Neutrophil (primary cell): ENCODE results near the gene KNCN.

Experiments
- H3K27ac ChIP-seq: fragments of 200-600 bp; sonication (generic); 2 replicates; pipeline ENCODE4 v1.5.1; 2016; ENCODE audit warnings: mild to moderate bottlenecking, moderate library complexity
- H3K27me3 ChIP-seq: fragments of 200-600 bp; sonication (generic); 2 replicates; pipeline ENCODE4 v1.6.0; 2016; ENCODE audit warnings: mild to moderate bottlenecking
- H3K36me3 ChIP-seq: fragments of 200-600 bp; sonication (generic); 2 replicates; pipeline ENCODE4 v1.5.1; 2017
- H3K4me1 ChIP-seq, 2 experiments: fragments of 200-600 bp in 1 of 2; sonication (generic) in 1 of 2; 1 replicate in 1 of 2; 2 replicates in 1 of 2; pipeline versions ENCODE4 v1.5.1 to v1.6.1; 2013 to 2016; ENCODE audit warnings: low read depth in 1 of 2, low read length in 1 of 2, mild to moderate bottlenecking in 1 of 2, moderate library complexity in 1 of 2; ENCODE audit not compliant: control insufficient read depth in 1 of 2, insufficient read depth in 1 of 2
- H3K4me3 ChIP-seq, 2 experiments: fragments of 200-600 bp in 1 of 2; sonication (generic) in 1 of 2; 1 replicate in 1 of 2; 2 replicates in 1 of 2; pipeline ENCODE4 v1.5.1; 2013 to 2016; ENCODE audit warnings: low read depth in 1 of 2, low read length in 1 of 2, mild to moderate bottlenecking in 1 of 2, moderate library complexity in 1 of 2
- H3K9me3 ChIP-seq: fragments of 200-600 bp; sonication (generic); 2 replicates; pipeline ENCODE4 v1.5.1; 2016
- TF ChIP-seq, protein P1 (sequence below): fragments of 200-600 bp; sonication (generic); IDR thresholded peaks from 2 replicates; pipeline ENCODE4 v1.5.1; 2016; ENCODE audit warnings: antibody characterized with exemption

KNCN gene

GRCh38 chr1:46558141-46558963, 6.9 kb upstream of the KNCN start:
- Histone ChIP-seq H3K4me1 (no peaks in the 10 kb centered on the region), H3K27me3 (no peaks in the 10 kb centered on the region), H3K36me3 (peaks cover 69% of the 10 kb centered on the region), H3K9me3 (no peaks in the 10 kb centered on the region), H3K4me3 (no peak overlapping the region), H3K27ac (peak overlapping the region; percentile 43)
- TF ChIP-seq, protein P1, sequence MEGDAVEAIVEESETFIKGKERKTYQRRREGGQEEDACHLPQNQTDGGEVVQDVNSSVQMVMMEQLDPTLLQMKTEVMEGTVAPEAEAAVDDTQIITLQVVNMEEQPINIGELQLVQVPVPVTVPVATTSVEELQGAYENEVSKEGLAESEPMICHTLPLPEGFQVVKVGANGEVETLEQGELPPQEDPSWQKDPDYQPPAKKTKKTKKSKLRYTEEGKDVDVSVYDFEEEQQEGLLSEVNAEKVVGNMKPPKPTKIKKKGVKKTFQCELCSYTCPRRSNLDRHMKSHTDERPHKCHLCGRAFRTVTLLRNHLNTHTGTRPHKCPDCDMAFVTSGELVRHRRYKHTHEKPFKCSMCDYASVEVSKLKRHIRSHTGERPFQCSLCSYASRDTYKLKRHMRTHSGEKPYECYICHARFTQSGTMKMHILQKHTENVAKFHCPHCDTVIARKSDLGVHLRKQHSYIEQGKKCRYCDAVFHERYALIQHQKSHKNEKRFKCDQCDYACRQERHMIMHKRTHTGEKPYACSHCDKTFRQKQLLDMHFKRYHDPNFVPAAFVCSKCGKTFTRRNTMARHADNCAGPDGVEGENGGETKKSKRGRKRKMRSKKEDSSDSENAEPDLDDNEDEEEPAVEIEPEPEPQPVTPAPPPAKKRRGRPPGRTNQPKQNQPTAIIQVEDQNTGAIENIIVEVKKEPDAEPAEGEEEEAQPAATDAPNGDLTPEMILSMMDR: no peak

- H3K9me3 ChIP-seq: no peaks in the 10 kb centered on the region
- H3K27me3 ChIP-seq: no peaks in the 10 kb centered on the region
- H3K27ac ChIP-seq: peak overlapping the region; percentile 43
- H3K4me3 ChIP-seq: no peak overlapping the region
- H3K36me3 ChIP-seq: peaks cover 59% of the 10 kb centered on the region
- TF ChIP-seq, protein P1: no peak
- H3K4me1 ChIP-seq: no peaks in the 10 kb centered on the region
Observed at GRCh38 chr1:46557403-46557802, 6.0 kb upstream of the KNCN start.

DNA sequence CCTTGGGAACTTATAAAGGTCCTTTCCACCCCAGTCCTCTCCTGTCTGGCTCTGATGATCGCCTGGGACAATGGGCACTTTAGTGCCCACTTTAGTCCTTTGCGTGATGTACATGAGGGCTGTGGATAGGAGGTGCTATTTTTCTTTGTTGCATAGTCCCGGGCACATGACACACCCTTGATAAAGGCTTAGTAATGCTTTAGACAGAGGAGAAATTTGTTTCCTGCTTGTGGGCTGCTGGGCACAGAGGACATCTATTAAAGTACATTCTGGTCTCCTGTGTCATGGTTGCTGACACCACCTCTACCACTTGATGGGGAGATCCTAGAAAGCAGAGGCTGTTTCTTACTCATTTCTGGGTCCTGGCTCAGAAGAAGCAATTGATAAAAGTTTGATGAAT, 5.4 kb upstream of the KNCN start:
- Histone ChIP-seq H3K36me3 (peaks cover 54% of the 10 kb centered on the region), H3K27ac (no peak overlapping the region), H3K27me3 (no peaks in the 10 kb centered on the region), H3K4me1 (no peaks in the 10 kb centered on the region), H3K9me3 (no peaks in the 10 kb centered on the region), H3K4me3 (no peak overlapping the region)
- TF ChIP-seq, protein P1: no peak

GRCh38 chr1:46555826-46556619, 4.6 kb upstream of the KNCN start:
- no peak overlapping the region for H3K4me3 ChIP-seq
- TF ChIP-seq, protein P1: no peak
- H3K4me1 ChIP-seq: no peaks in the 10 kb centered on the region
- H3K27me3 ChIP-seq: peaks cover 6% of the 10 kb centered on the region
- no peaks in the 10 kb centered on the region for H3K9me3 ChIP-seq
- no peak overlapping the region for H3K27ac ChIP-seq
- peaks cover 46% of the 10 kb centered on the region for H3K36me3 ChIP-seq

DNA sequence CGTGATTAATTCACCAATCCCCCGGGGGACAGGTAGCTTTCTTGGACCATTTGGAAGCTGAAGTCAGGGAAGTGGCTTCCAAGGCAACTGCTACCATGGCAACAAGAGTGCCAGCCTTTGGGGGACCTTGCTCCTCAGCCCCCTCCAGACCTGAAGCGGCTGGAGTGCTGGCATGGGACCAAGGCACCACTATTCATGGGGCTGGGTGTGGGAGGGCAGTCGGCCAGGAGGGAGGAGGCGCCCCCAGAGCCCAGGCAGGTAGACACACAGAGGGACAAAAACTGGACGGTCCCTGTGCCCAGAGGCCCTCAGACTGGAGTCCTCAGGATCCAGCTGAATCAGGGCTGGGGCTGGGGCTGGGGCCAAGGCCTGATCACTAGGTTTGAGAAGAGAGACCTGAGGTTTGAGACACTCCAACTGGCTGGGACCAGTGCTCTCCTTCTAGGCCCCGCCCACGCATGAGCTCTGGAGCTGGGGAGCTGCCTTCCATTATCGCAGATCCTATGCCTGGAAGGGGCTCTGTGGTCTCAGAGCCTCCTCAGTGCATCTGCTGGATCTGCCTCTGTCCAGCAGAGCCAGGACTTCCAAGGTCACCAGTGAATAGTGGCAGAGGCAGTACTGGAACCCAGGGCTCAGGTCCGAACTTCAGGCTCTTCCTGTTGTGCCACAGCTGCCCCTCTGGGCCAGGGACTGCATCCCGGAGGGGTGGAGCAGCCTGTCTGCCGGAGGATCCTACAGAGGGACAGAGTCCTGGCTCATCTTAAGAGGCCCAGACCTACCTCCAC, 3.3 kb upstream of the KNCN start:
- H3K36me3 ChIP-seq: peaks cover 33% of the 10 kb centered on the region
- H3K9me3 ChIP-seq: no peaks in the 10 kb centered on the region
- H3K4me3 ChIP-seq: no peak overlapping the region
- no peak overlapping the region for H3K27ac ChIP-seq
- H3K4me1 ChIP-seq: no peaks in the 10 kb centered on the region
- H3K27me3 ChIP-seq: peaks cover 18% of the 10 kb centered on the region
- TF ChIP-seq, protein P1: no peak
